Nephron (organoid): ENCODE data around the gene RAP1GAP2.
A peak's percentile ranks its signal among the peaks of the same experiment; 100 is the strongest.

ENCODE experiments used
- H3K27ac Mint-ChIP-seq, 3 experiments: 2 replicates each; pipeline ENCODE4 v1.8.0; 2020; ENCODE audit warnings: mixed read lengths in 3 of 3, mild to moderate bottlenecking in 2 of 3, moderate library complexity in 1 of 3
- H3K27me3 Mint-ChIP-seq: 2 replicates; pipeline ENCODE4 v1.8.0; 2021; ENCODE audit warnings: low read depth, mild to moderate bottlenecking, moderate library complexity, mixed read lengths
- H3K36me3 Mint-ChIP-seq: 2 replicates; pipeline ENCODE4 v1.8.0; 2020; ENCODE audit warnings: low read depth, mixed read lengths
- H3K4me1 Mint-ChIP-seq: 2 replicates; pipeline ENCODE4 v1.8.0; 2020; ENCODE audit warnings: mixed read lengths
- H3K4me3 Mint-ChIP-seq, 3 experiments: 2 replicates each; pipeline ENCODE4 v1.8.0; 2020; ENCODE audit warnings: mild to moderate bottlenecking in 3 of 3, mixed read lengths in 3 of 3, moderate library complexity in 2 of 3
- H3K9me3 Mint-ChIP-seq: 2 replicates; pipeline ENCODE4 v1.8.0; 2020; ENCODE audit warnings: mixed read lengths
- TF ChIP-seq, protein P1 (sequence below), 3 experiments: fragments of 200-600 bp; sonication (generic); IDR thresholded peaks; one replicate each; pipeline ENCODE4 v1.5.0; 2021; ENCODE audit warnings: antibody characterized with exemption in 3 of 3; ENCODE audit not compliant: unreplicated experiment in 3 of 3

The RAP1GAP2 gene

GRCh38 chr17:2905696-2906501 is 109.7 kb downstream of the RAP1GAP2 start:
- Mint-ChIP-seq H3K36me3 (peaks cover 4% of the 10 kb centered on the region), H3K27me3 (peaks cover 27% of the 10 kb centered on the region), H3K4me1 (peaks cover 29% of the 10 kb centered on the region), H3K4me3 (no peak overlapping the region), H3K27ac (peak overlapping the region in 1 of 3 experiments; percentile 16), H3K9me3 (peaks cover 3% of the 10 kb centered on the region)
- TF ChIP-seq, protein P1, sequence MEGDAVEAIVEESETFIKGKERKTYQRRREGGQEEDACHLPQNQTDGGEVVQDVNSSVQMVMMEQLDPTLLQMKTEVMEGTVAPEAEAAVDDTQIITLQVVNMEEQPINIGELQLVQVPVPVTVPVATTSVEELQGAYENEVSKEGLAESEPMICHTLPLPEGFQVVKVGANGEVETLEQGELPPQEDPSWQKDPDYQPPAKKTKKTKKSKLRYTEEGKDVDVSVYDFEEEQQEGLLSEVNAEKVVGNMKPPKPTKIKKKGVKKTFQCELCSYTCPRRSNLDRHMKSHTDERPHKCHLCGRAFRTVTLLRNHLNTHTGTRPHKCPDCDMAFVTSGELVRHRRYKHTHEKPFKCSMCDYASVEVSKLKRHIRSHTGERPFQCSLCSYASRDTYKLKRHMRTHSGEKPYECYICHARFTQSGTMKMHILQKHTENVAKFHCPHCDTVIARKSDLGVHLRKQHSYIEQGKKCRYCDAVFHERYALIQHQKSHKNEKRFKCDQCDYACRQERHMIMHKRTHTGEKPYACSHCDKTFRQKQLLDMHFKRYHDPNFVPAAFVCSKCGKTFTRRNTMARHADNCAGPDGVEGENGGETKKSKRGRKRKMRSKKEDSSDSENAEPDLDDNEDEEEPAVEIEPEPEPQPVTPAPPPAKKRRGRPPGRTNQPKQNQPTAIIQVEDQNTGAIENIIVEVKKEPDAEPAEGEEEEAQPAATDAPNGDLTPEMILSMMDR (IDR thresholded peaks at IDR 0.05; ENCODE audit: unreplicated experiment in 3 of 3), result no peak

DNA sequence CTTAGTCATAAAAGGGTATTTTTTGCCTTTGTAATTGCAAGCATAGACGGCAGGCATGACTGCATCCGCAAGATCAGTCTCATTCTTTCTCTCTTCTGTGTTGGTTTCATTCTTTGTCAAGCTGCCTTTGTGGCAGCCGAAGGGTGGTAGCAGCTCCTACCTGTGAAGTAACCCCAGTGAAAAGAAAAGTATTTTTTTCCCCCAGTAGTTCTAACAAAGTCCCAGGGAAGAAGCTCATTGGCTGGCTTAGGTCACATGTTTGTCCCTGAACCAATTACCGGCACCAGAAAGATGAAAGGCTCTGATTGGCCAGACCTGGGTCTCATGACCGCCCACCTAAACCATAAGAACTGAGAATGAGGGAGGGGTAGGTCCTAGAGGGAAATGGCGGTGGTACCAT is 110.7 kb downstream of the RAP1GAP2 start:
- Mint-ChIP-seq H3K36me3 (peaks cover 4% of the 10 kb centered on the region), H3K27ac (no peak overlapping the region), H3K27me3 (peaks cover 19% of the 10 kb centered on the region), H3K4me3 (no peak overlapping the region), H3K4me1 (peaks cover 29% of the 10 kb centered on the region), H3K9me3 (peaks cover 3% of the 10 kb centered on the region)
- TF ChIP-seq, protein P1 (IDR thresholded peaks at IDR 0.05; ENCODE audit: unreplicated experiment in 3 of 3), result no peak

GRCh38 chr17:2909175-2909845 is 113.1 kb downstream of the RAP1GAP2 start:
- peaks cover 20% of the 10 kb centered on the region for H3K4me1 Mint-ChIP-seq
- peak overlapping the region in 2 of 3 experiments; percentile 42 to 94 for H3K27ac Mint-ChIP-seq
- peaks cover 18% of the 10 kb centered on the region for H3K27me3 Mint-ChIP-seq
- TF ChIP-seq, protein P1 (IDR thresholded peaks at IDR 0.05; ENCODE audit: unreplicated experiment in 3 of 3), result no peak
- peaks cover 3% of the 10 kb centered on the region for H3K9me3 Mint-ChIP-seq
- peaks cover 4% of the 10 kb centered on the region for H3K36me3 Mint-ChIP-seq
- H3K4me3 Mint-ChIP-seq, result peak overlapping the region in 1 of 3 experiments; percentile 11

GRCh38 chr17:2909846-2910234 is 113.6 kb downstream of the RAP1GAP2 start:
- peaks cover 4% of the 10 kb centered on the region for H3K36me3 Mint-ChIP-seq
- H3K27me3 Mint-ChIP-seq, result peaks cover 14% of the 10 kb centered on the region
- H3K4me1 Mint-ChIP-seq, result peaks cover 20% of the 10 kb centered on the region
- no peak overlapping the region for H3K4me3 Mint-ChIP-seq
- H3K27ac Mint-ChIP-seq, result peak overlapping the region; percentile 35 to 94 (median 42)
- TF ChIP-seq, protein P1 (IDR thresholded peaks at IDR 0.05; ENCODE audit: unreplicated experiment in 3 of 3), result no peak
- peaks cover 3% of the 10 kb centered on the region for H3K9me3 Mint-ChIP-seq

- peak overlapping the region in 1 of 3 experiments; percentile 67 for H3K27ac Mint-ChIP-seq
- peaks cover 20% of the 10 kb centered on the region for H3K4me1 Mint-ChIP-seq
- TF ChIP-seq, protein P1 (IDR thresholded peaks at IDR 0.05; ENCODE audit: unreplicated experiment in 3 of 3), result no peak
- H3K9me3 Mint-ChIP-seq, result peaks cover 3% of the 10 kb centered on the region
- H3K27me3 Mint-ChIP-seq, result peaks cover 14% of the 10 kb centered on the region
- H3K4me3 Mint-ChIP-seq, result no peak overlapping the region
- peaks cover 4% of the 10 kb centered on the region for H3K36me3 Mint-ChIP-seq
These were observed 115.0 kb downstream of the RAP1GAP2 start for GRCh38 chr17:2911035-2911754.
